OCI-LY3 (cell line): ENCODE measurements around the gene CPB1.

Source experiments
- EZH2phosphoT487 ChIP-seq: fragments of 200-600 bp; shearing (Covaris generic); IDR thresholded peaks from 2 replicates; pipeline ENCODE4 v1.6.1; 2018; ENCODE audit warnings: antibody characterized with exemption, mixed run types, low read depth
- TF ChIP-seq, protein P1 (sequence below): fragments of 200-600, 300-600 bp; sonication (generic); IDR thresholded peaks from 2 replicates; pipeline ENCODE4 v1.5.1; 2014; ENCODE audit warnings: antibody characterized with exemption, low read length, low read depth

GRCh38 chr3:148903022-148903442 is 75.4 kb downstream of the CPB1 start:
- TF ChIP-seq, protein P1, sequence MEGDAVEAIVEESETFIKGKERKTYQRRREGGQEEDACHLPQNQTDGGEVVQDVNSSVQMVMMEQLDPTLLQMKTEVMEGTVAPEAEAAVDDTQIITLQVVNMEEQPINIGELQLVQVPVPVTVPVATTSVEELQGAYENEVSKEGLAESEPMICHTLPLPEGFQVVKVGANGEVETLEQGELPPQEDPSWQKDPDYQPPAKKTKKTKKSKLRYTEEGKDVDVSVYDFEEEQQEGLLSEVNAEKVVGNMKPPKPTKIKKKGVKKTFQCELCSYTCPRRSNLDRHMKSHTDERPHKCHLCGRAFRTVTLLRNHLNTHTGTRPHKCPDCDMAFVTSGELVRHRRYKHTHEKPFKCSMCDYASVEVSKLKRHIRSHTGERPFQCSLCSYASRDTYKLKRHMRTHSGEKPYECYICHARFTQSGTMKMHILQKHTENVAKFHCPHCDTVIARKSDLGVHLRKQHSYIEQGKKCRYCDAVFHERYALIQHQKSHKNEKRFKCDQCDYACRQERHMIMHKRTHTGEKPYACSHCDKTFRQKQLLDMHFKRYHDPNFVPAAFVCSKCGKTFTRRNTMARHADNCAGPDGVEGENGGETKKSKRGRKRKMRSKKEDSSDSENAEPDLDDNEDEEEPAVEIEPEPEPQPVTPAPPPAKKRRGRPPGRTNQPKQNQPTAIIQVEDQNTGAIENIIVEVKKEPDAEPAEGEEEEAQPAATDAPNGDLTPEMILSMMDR: no peak
- no peak for TF ChIP-seq EZH2phosphoT487
